AG09309 (cell line): ENCODE data around the gene EPHB1.

Experiments used
- DNase-seq: peaks from one replicate; pipeline ENCODE4 v3.0.0-alpha.2; 2010; ENCODE audit warnings: low read depth
- H3K4me3 ChIP-seq: 2 replicates; pipeline ENCODE4 v1.5.1; 2011; ENCODE audit warnings: mild to moderate bottlenecking, low read depth, low read length, moderate library complexity; ENCODE audit not compliant: control insufficient read depth
- TF ChIP-seq, protein P1 (sequence below): IDR thresholded peaks from 2 replicates; pipeline ENCODE4 v1.5.1; 2011; ENCODE audit warnings: mild to moderate bottlenecking, low read depth, low read length, inconsistent platforms; ENCODE audit not compliant: insufficient read depth, control insufficient read depth; ENCODE audit errors: missing control alignments

The EPHB1 gene

DNA sequence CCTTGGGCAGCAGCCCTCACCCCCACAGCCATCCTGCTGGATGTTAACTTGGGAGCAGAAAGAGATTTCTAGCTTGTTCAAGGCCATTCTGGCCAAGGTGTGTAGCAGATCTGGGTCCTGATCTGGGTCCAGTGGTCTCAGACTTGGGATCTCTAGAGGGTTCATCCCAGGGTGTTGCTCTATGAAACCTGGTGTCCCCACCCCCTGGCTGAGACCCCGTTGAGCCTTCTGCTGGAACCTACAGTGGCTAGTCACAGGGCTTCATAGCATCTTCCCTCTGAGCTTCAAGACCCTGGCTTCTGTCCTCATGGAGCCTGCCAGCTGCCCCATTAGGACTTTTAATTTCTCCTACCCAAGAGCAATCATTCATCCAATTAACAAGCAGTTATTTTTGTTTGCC lies 64.3 kb downstream of the EPHB1 start:
- H3K4me3 ChIP-seq: no peak overlapping the region
- TF ChIP-seq, protein P1, sequence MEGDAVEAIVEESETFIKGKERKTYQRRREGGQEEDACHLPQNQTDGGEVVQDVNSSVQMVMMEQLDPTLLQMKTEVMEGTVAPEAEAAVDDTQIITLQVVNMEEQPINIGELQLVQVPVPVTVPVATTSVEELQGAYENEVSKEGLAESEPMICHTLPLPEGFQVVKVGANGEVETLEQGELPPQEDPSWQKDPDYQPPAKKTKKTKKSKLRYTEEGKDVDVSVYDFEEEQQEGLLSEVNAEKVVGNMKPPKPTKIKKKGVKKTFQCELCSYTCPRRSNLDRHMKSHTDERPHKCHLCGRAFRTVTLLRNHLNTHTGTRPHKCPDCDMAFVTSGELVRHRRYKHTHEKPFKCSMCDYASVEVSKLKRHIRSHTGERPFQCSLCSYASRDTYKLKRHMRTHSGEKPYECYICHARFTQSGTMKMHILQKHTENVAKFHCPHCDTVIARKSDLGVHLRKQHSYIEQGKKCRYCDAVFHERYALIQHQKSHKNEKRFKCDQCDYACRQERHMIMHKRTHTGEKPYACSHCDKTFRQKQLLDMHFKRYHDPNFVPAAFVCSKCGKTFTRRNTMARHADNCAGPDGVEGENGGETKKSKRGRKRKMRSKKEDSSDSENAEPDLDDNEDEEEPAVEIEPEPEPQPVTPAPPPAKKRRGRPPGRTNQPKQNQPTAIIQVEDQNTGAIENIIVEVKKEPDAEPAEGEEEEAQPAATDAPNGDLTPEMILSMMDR: no peak
- no peak for DNase-seq

DNA sequence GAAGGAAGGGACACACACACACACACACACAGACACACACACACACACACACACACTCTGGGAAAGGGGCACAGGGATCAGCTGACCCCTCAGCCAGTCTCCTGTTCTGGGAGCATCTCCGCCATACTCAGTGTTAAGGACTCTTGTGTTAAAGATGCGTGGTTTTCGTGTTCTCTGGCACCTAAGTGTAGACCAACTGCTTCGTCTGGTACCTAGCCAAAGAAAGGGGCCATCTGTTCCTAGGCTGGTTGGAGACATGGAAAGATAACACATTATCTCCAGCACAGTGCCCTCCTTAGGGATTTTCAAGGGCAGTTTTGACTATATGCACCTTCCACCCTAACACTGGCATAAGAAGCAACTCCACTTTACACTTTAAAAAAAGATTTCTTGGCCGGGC lies 65.1 kb downstream of the EPHB1 start:
- no peak overlapping the region for H3K4me3 ChIP-seq
- TF ChIP-seq, protein P1: no peak
- DNase-seq: no peak

DNA sequence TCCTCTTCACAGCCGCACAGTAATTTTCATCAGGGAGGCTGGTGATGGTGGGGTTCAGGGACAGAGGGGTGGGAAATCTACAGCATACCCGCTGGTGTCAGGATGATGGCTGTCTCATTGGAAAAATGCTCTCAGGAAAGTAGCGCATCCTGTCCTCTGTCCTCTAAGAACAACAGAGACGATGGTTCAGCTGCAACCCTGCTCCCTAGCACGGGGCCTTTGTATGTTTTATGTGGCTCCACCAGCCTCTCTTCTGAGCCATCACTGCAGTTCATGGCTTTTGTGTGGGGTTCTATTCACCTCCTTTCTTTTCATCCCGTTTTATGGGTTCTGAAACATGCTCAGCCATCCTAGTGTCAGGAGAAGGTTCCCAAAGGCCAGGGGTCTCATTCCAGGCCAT lies 68.9 kb downstream of the EPHB1 start:
- TF ChIP-seq, protein P1: no peak
- no peak overlapping the region for H3K4me3 ChIP-seq
- DNase-seq: no peak

DNA sequence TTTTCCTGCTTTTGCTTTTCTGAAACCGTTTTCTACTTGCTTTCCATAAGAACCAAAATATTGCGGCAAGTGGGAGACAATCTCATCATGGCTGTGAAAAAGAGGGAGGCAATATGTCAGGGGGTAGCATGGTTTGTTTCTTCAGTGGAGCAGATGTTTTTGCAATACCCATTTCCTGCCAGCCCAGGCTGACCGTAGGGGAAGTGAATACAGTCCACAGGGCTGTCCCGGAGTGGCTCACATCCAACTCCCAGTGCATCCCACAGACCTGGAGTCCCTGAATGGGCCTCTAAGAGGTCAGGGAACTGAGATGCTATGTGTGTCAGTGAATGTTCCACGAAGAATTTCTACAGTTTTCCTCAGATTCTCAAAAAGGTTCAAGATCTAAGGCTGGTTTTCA lies 69.6 kb downstream of the EPHB1 start:
- TF ChIP-seq, protein P1: no peak
- H3K4me3 ChIP-seq: no peak overlapping the region
- no peak for DNase-seq

DNA sequence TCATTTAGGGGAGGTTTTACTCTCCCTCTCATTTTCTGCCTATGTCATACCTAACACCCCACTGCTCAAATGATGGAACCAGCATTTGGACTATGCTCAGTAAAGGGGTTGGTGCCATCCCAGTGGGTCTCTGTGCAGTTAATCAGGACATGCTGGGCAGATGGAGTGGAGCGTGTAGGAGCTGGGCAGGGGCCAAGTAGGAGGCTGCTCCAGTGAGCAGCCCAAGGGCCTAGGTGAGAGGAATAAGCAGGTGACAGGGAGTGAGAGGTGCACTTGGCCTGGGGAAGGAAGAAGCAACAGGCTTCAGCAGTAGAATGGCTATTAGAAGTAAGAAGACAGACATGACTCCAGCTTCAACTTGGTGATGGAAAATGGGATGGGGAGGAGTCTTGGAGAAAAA lies 72.2 kb downstream of the EPHB1 start:
- TF ChIP-seq, protein P1: no peak

DNA sequence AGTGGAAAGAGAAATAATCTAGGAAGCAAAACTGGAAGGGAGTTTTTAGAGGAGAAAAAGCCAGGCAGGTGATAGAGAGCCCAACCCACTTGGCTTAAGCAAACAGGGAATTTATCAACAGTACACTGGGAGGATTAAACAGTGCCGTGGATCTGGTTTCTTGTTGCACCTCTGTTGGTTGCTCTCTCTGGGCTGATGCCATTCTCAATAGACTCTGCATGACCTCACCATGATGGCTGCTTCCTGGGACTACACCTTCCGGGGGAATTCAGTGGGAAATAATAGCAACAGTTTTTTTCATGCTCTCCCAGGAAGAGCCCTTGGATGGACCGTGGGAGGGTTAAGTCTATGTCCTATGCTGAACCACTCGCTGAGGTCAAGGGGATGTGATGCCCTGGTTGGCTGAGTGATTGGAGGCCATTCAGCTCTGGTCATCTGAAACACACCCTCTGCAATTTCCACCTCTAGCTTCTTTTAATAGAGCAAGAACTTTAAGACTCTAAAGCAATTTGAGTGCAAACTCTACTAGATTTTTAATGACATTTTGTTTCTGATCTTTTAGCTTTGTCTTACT lies 74.2 kb downstream of the EPHB1 start:
- H3K4me3 ChIP-seq: no peak overlapping the region
- no peak for DNase-seq
- TF ChIP-seq, protein P1: no peak

More for the DNA sequence above, 72.2 kb downstream of the EPHB1 start:
- DNase-seq: no peak
- no peak overlapping the region for H3K4me3 ChIP-seq

DNA sequence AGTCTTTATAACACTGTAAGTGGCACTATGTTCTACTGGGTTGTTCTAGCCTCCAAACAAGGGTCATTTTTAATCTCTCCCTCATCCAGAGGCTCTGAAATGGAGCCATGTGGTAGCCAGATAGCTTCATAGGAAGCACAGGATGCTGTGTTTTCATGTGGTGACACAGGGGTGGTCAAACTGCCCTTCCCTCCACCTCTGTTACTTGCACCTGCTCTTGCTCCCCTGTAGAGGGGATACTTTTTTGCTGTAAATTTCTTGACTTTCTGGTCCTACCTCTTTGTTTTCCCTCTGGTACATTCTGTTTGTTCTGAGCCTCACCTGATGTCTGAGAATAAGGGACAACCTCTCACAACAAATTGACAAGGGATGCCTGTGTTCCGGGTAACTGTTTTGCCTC lies 76.8 kb downstream of the EPHB1 start:
- no peak for DNase-seq
- TF ChIP-seq, protein P1: no peak
- no peak overlapping the region for H3K4me3 ChIP-seq
